22Rv1 (cell line): ENCODE results near the gene CCZ1.
"Not testable (repeated sequence)": the region's sequence is repeated elsewhere in the genome, so short reads cannot be mapped to it uniquely, and the experiment has no call there.

Source experiments
- CTCF ChIP-seq: fragments of 450-650 bp; IDR thresholded peaks from 2 replicates; pipeline ENCODE4 v1.5.1; 2017; ENCODE audit warnings: mild to moderate bottlenecking
- ZFX ChIP-seq: fragments of 450-650 bp; IDR thresholded peaks from 2 replicates; pipeline ENCODE4 v1.6.1; 2017; ENCODE audit warnings: antibody characterized with exemption, borderline replicate concordance

GRCh38 chr7:5857041-5857575 is 41.4 kb upstream of the CCZ1 start:
- TF ChIP-seq CTCF, ZFX: not testable (repeated sequence)
